ENCODE results near the gene TMEM150A. TPM values are rescaled to one million over a fixed set of nuclear protein-coding genes. Genes with fewer than 3 reads are reported as not detected.
A peak's percentile ranks its signal among the peaks of the same experiment; 100 is the strongest.

Gene TMEM150A
- total and polyA plus RNA-seq, 2 of the 13 experiments (the other 11 are each of a cell fraction or from before 2014, with no cell fraction given), result 30.1 to 70.4 TPM

GRCh38 chr2:85584354-85584856 lies 18.1 kb downstream of the TMEM150A start, which contains the start of gene VAMP5 (continued):
- TF ChIP-seq PRDM15 (CRISPR knock-in tag; IDR thresholded peaks at IDR 0.05) (peak; percentile 66; the same call in 1 of the 2 replicates), CREBL2 (CRISPR knock-in tag; IDR thresholded peaks at IDR 0.05; ENCODE audit: borderline replicate concordance) (peak; percentile 93; the same call in 1 of the 2 replicates), BRF2 (CRISPR knock-in tag; IDR thresholded peaks at IDR 0.05) (no peak), ZBTB46 (CRISPR knock-in tag; IDR thresholded peaks at IDR 0.05; ENCODE audit: borderline replicate concordance) (0 out of 2 replicates have a peak, but pooled peaks have one; percentile 47), ZNF562 (CRISPR knock-in tag; IDR thresholded peaks at IDR 0.05; ENCODE audit: borderline replicate concordance) (no peak), ZBTB42 (CRISPR knock-in tag; IDR thresholded peaks at IDR 0.05) (peak; percentile 28; the same call in 1 of the 2 replicates), ZNF574 (CRISPR knock-in tag; IDR thresholded peaks at IDR 0.05) (peak; percentile 73; the same call in 1 of the 2 replicates), FOXP1 (IDR thresholded peaks at IDR 0.05) (no peak), FOXP1 (CRISPR knock-in tag; IDR thresholded peaks at IDR 0.05) (no peak), ZNF672 (CRISPR knock-in tag; IDR thresholded peaks at IDR 0.05) (no peak), ZNF264 (CRISPR knock-in tag; IDR thresholded peaks at IDR 0.05) (peak; percentile 88; the same call in 1 of the 2 replicates), ZSCAN22 (CRISPR knock-in tag; IDR thresholded peaks at IDR 0.05) (0 out of 2 replicates have a peak, but pooled peaks have one; percentile 38), ZNF768 (CRISPR knock-in tag; IDR thresholded peaks at IDR 0.05) (peak; percentile 97), ZNF569 (CRISPR knock-in tag; IDR thresholded peaks at IDR 0.05; ENCODE audit: borderline replicate concordance) (no peak), ZNF501 (CRISPR knock-in tag; IDR thresholded peaks at IDR 0.05) (peak; percentile 29), ZNF83 (CRISPR knock-in tag; IDR thresholded peaks at IDR 0.05; ENCODE audit: borderline replicate concordance) (peak; percentile 85; the same call in 1 of the 2 replicates), ZNF639 (CRISPR knock-in tag; conservative IDR thresholded peaks at IDR 0.05) (peak; percentile 47), RELA (CRISPR knock-in tag; IDR thresholded peaks at IDR 0.05) (no peak)
